ENCODE data around the gene RAPH1. TPM values are rescaled to one million over a fixed set of nuclear protein-coding genes. Genes with fewer than 3 reads are reported as not detected.

RAPH1 gene
- total RNA-seq, 1 experiment from 2014 or later, result 16.5 TPM

GRCh38 chr2:203551778-203552177 lies 16.7 kb upstream of the RAPH1 start:
- Histone ChIP-seq H3K4me3 (no peak overlapping the region), H3K9me3 (ENCODE audit: insufficient read depth, low read depth) (no peaks in the 10 kb centered on the region), H3K9me2 (ENCODE audit: insufficient read depth) (no peaks in the 10 kb centered on the region), H3K4me2 (no peak overlapping the region), H3K27ac (no peak overlapping the region), H2AFZ (no peak overlapping the region), H3K27me3 (ENCODE audit: insufficient read depth, low read depth) (no peaks in the 10 kb centered on the region), H3K79me2 (ENCODE audit: low read depth) (no peaks in the 10 kb centered on the region), H4K20me1 (ENCODE audit: insufficient read depth) (no peaks in the 10 kb centered on the region), H3K36me3 (ENCODE audit: low read depth) (no peaks in the 10 kb centered on the region), H3K4me1 (replicated peaks; ENCODE audit: insufficient read depth) (no peaks in the 10 kb centered on the region), H3F3A (ENCODE audit: insufficient read depth, low read depth) (no peaks in the 10 kb centered on the region)
- CTCF ChIA-PET, result no interaction called here
- intact Hi-C loops (cut with micrococcal nuclease; ENCODE audit: unreplicated experiment), result no loop called here
- DNase-seq, result no peak
- TF ChIP-seq EZH2 (IDR thresholded peaks at IDR 0.05; ENCODE audit: low read depth), result no peak
- TF ChIP-seq, protein P1, sequence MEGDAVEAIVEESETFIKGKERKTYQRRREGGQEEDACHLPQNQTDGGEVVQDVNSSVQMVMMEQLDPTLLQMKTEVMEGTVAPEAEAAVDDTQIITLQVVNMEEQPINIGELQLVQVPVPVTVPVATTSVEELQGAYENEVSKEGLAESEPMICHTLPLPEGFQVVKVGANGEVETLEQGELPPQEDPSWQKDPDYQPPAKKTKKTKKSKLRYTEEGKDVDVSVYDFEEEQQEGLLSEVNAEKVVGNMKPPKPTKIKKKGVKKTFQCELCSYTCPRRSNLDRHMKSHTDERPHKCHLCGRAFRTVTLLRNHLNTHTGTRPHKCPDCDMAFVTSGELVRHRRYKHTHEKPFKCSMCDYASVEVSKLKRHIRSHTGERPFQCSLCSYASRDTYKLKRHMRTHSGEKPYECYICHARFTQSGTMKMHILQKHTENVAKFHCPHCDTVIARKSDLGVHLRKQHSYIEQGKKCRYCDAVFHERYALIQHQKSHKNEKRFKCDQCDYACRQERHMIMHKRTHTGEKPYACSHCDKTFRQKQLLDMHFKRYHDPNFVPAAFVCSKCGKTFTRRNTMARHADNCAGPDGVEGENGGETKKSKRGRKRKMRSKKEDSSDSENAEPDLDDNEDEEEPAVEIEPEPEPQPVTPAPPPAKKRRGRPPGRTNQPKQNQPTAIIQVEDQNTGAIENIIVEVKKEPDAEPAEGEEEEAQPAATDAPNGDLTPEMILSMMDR (conservative IDR thresholded peaks at IDR 0.05), result no peak
- POLR2A ChIA-PET (ENCODE audit: unreplicated experiment), result no interaction called here
- BruUV-seq (replicated peaks), result no TSS peak

- Histone ChIP-seq H3K4me3 (no peak overlapping the region), H3K79me2 (ENCODE audit: low read depth) (no peaks in the 10 kb centered on the region), H3K4me2 (no peak overlapping the region), H3F3A (ENCODE audit: insufficient read depth, low read depth) (no peaks in the 10 kb centered on the region), H3K27me3 (ENCODE audit: insufficient read depth, low read depth) (no peaks in the 10 kb centered on the region), H3K9me3 (ENCODE audit: insufficient read depth, low read depth) (no peaks in the 10 kb centered on the region), H3K9me2 (ENCODE audit: insufficient read depth) (no peaks in the 10 kb centered on the region), H3K36me3 (ENCODE audit: low read depth) (no peaks in the 10 kb centered on the region), H2AFZ (no peak overlapping the region), H3K27ac (no peak overlapping the region), H4K20me1 (ENCODE audit: insufficient read depth) (no peaks in the 10 kb centered on the region), H3K4me1 (replicated peaks; ENCODE audit: insufficient read depth) (no peaks in the 10 kb centered on the region)
- ChIA-PET POLR2A (ENCODE audit: unreplicated experiment) (no interaction called here), CTCF (interaction anchor here (0.6 kb wide), 1 partner anchor 27 kb away, joined by 9 read pairs; no protein-coding TSS in a partner anchor)
- intact Hi-C loops (cut with micrococcal nuclease; ENCODE audit: unreplicated experiment), result no loop called here
- no peak for DNase-seq
- TF ChIP-seq, protein P1 (conservative IDR thresholded peaks at IDR 0.05), result no peak
- BruUV-seq (replicated peaks), result no TSS peak
Observed at GRCh38 chr2:203550266-203550665, 15.2 kb upstream of the RAPH1 start.

GRCh38 chr2:203549406-203549805 lies 14.3 kb upstream of the RAPH1 start:
- CTCF ChIA-PET, result no interaction called here
- H3K27ac ChIP-seq, result no peak overlapping the region
- DNase-seq, result no peak
- TF ChIP-seq, protein P1 (conservative IDR thresholded peaks at IDR 0.05), result no peak
- TF ChIP-seq EZH2 (IDR thresholded peaks at IDR 0.05; ENCODE audit: low read depth), result no peak
- POLR2A ChIA-PET (ENCODE audit: unreplicated experiment), result no interaction called here
- H3K27me3 ChIP-seq (ENCODE audit: insufficient read depth, low read depth), result no peaks in the 10 kb centered on the region
- H3K79me2 ChIP-seq (ENCODE audit: low read depth), result no peaks in the 10 kb centered on the region
- no peaks in the 10 kb centered on the region for H3K9me3 ChIP-seq (ENCODE audit: insufficient read depth, low read depth)
- H2AFZ ChIP-seq, result no peak overlapping the region
- no peak overlapping the region for H3K4me3 ChIP-seq
- BruUV-seq (replicated peaks), result no TSS peak
- no peak overlapping the region for H3K4me2 ChIP-seq
- intact Hi-C loops (cut with micrococcal nuclease; ENCODE audit: unreplicated experiment), result no loop called here
- no peaks in the 10 kb centered on the region for H4K20me1 ChIP-seq (ENCODE audit: insufficient read depth)
- no peaks in the 10 kb centered on the region for H3F3A ChIP-seq (ENCODE audit: insufficient read depth, low read depth)
- no peaks in the 10 kb centered on the region for H3K36me3 ChIP-seq (ENCODE audit: low read depth)
- peaks cover 4% of the 10 kb centered on the region; the same call in 1 of the 2 replicates for H3K4me1 ChIP-seq (replicated peaks; ENCODE audit: insufficient read depth)
- no peaks in the 10 kb centered on the region for H3K9me2 ChIP-seq (ENCODE audit: insufficient read depth)
